ENCODE results near the gene DHODH.

GRCh38 chr16:72014675-72015074 lies 6.1 kb downstream of the DHODH start:
- TF ChIP-seq EZH2phosphoT487 (IDR thresholded peaks at IDR 0.05; ENCODE audit: borderline replicate concordance) (no peak), CTCF (conservative IDR thresholded peaks at IDR 0.05; ENCODE audit: low read length) (no peak)

Data from Loucy (cell line).